GM23338 (cell line): ENCODE measurements around the gene PUM2. TPM values are rescaled to one million over a fixed set of nuclear protein-coding genes. Genes with fewer than 3 reads are reported as not detected.

ENCODE experiments used
- ATAC-seq: fragments of 200-7000 bp; cut with Tn5 transposase; 3 replicates; pipeline ENCODE4 v1.9.1; 2020
- DNase-seq: peaks from one replicate; pipeline ENCODE4 v3.0.0-alpha.2; 2015; ENCODE audit warnings: low spot score
- H2AFZ ChIP-seq: fragments of 200-600 bp; sonication (generic); 2 replicates; pipeline ENCODE4 v1.8.0; 2016; ENCODE audit warnings: antibody characterized with exemption, mild to moderate bottlenecking, moderate library complexity
- H3F3A ChIP-seq: fragments of 200-600 bp; sonication (generic); replicated peaks from 2 replicates; pipeline ENCODE4 v1.8.0; 2017; ENCODE audit warnings: antibody characterized with exemption, mixed run types, low read depth
- H3K27ac ChIP-seq: fragments of 200-600 bp; sonication (generic); 2 replicates; pipeline ENCODE4 v1.6.1; 2016; ENCODE audit warnings: low read depth
- H3K27me3 ChIP-seq: fragments of 200-600 bp; sonication (generic); 2 replicates; pipeline ENCODE4 v1.8.0; 2016; ENCODE audit warnings: mild to moderate bottlenecking, mixed run types, moderate library complexity; ENCODE audit not compliant: insufficient read depth
- H3K36me3 ChIP-seq: fragments of 200-600 bp; sonication (generic); 2 replicates; pipeline ENCODE4 v1.8.0; 2016; ENCODE audit warnings: mild to moderate bottlenecking; ENCODE audit not compliant: insufficient read depth
- H3K4me1 ChIP-seq: fragments of 200-600 bp; sonication (generic); 2 replicates; pipeline ENCODE4 v1.8.0; 2016; ENCODE audit warnings: mild to moderate bottlenecking, moderate library complexity; ENCODE audit not compliant: insufficient read depth
- H3K4me2 ChIP-seq: fragments of 200-600 bp; sonication (generic); 2 replicates; pipeline ENCODE4 v1.7.1; 2017; ENCODE audit warnings: mixed run types
- H3K4me3 ChIP-seq: fragments of 200-600 bp; sonication (generic); 2 replicates; pipeline ENCODE4 v1.6.1; 2016; ENCODE audit warnings: mixed run types
- H3K79me2 ChIP-seq: fragments of 200-600 bp; sonication (generic); replicated peaks from 2 replicates; pipeline ENCODE4 v1.8.0; 2017; ENCODE audit warnings: mild to moderate bottlenecking; ENCODE audit not compliant: insufficient read depth
- H3K9me2 ChIP-seq: fragments of 200-600 bp; sonication (generic); 2 replicates; pipeline ENCODE4 v1.8.0; 2017; ENCODE audit not compliant: insufficient read depth
- H4K20me1 ChIP-seq: fragments of 200-600 bp; sonication (generic); replicated peaks from 2 replicates; pipeline ENCODE4 v1.8.0; 2017; ENCODE audit warnings: mild to moderate bottlenecking; ENCODE audit not compliant: insufficient read depth
- H3K27ac Mint-ChIP-seq: 2 replicates; pipeline ENCODE4 v1.8.0; 2020; ENCODE audit warnings: inconsistent platforms, mild to moderate bottlenecking, moderate library complexity, mixed read lengths
- H3K27me3 Mint-ChIP-seq: 3 replicates; pipeline ENCODE4 v1.8.0; 2022; ENCODE audit warnings: low read depth, mild to moderate bottlenecking, moderate library complexity, mixed read lengths, inconsistent platforms; ENCODE audit not compliant: insufficient read depth, poor library complexity
- H3K36me3 Mint-ChIP-seq: 3 replicates; pipeline ENCODE4 v1.8.0; 2021; ENCODE audit warnings: low read depth, mild to moderate bottlenecking, inconsistent platforms, moderate library complexity, mixed read lengths
- H3K4me1 Mint-ChIP-seq: 3 replicates; pipeline ENCODE4 v1.8.0; 2020; ENCODE audit warnings: mild to moderate bottlenecking, inconsistent platforms, mixed read lengths
- H3K4me3 Mint-ChIP-seq: 3 replicates; pipeline ENCODE4 v1.8.0; 2021; ENCODE audit warnings: moderate library complexity, mild to moderate bottlenecking, inconsistent platforms, mixed read lengths
- H3K9me3 Mint-ChIP-seq: 3 replicates; pipeline ENCODE4 v1.8.0; 2020; ENCODE audit warnings: moderate library complexity, mild to moderate bottlenecking, inconsistent platforms, mixed read lengths
- CREB1 ChIP-seq: fragments of 250-450 bp; sonication (Bioruptor Pico); IDR thresholded peaks from 2 replicates; pipeline ENCODE4 v1.5.0; 2020; ENCODE audit warnings: low read depth, mild to moderate bottlenecking, moderate library complexity
- ETS1 ChIP-seq: IDR thresholded peaks from 2 replicates; pipeline ENCODE4 v1.6.1; 2016; ENCODE audit warnings: antibody characterized with exemption
- EZH2 ChIP-seq: fragments of 200-600 bp; sonication (generic); IDR thresholded peaks from one replicate; pipeline ENCODE4 v1.8.0; 2017; ENCODE audit warnings: antibody characterized with exemption, mild to moderate bottlenecking, low read depth; ENCODE audit not compliant: unreplicated experiment
- EZH2phosphoT487 ChIP-seq: fragments of 200-600 bp; sonication (generic); IDR thresholded peaks from one replicate; pipeline ENCODE4 v1.8.1; 2018; ENCODE audit warnings: antibody characterized with exemption; ENCODE audit not compliant: unreplicated experiment
- JUNB ChIP-seq: IDR thresholded peaks from one replicate; pipeline ENCODE4 v1.6.1; 2016; ENCODE audit warnings: antibody characterized with exemption; ENCODE audit not compliant: unreplicated experiment
- NANOG ChIP-seq: IDR thresholded peaks from 2 replicates; pipeline ENCODE4 v1.6.1; 2016; ENCODE audit warnings: antibody characterized with exemption, borderline replicate concordance
- POLR2AphosphoS5 ChIP-seq: IDR thresholded peaks from 2 replicates; pipeline ENCODE4 v1.6.1; 2016; ENCODE audit warnings: antibody characterized with exemption, low read depth
- STAT1 ChIP-seq: IDR thresholded peaks from one replicate; pipeline ENCODE4 v1.6.1; 2016; ENCODE audit warnings: antibody characterized with exemption; ENCODE audit not compliant: unreplicated experiment
- ZNF114 ChIP-seq: fragments of 250-450 bp; sonication (Bioruptor Pico); IDR thresholded peaks from 2 replicates; pipeline ENCODE4 v1.5.0; 2020; ENCODE audit warnings: mild to moderate bottlenecking, moderate library complexity
- ZNF331 ChIP-seq: fragments of 250-450 bp; sonication (Bioruptor Pico); IDR thresholded peaks from 2 replicates; pipeline ENCODE4 v1.5.0; 2020; ENCODE audit warnings: low read depth, mild to moderate bottlenecking, moderate library complexity
- polyA plus RNA-seq: library from polyadenylated mRNA; unstranded; fragments of >200 nt; fragmentation: Nextera tagmentation; extraction: Ambion mirVana; gene quantifications from 2 replicates; pipeline ENCODE4 v1.2.1, GENCODE V29; 2016
- total RNA-seq: library from RNA; depleted of rRNA; stranded (reverse); fragments of >200 nt; shearing (Covaris generic); gene quantifications from 2 replicates; pipeline ENCODE4 v1.2.3, GENCODE V29; 2014
- TF ChIP-seq, protein P1 (sequence below): fragments of 250-450 bp; sonication (Bioruptor Pico); IDR thresholded peaks from 2 replicates; pipeline ENCODE4 v1.5.0; 2020; ENCODE audit warnings: mild to moderate bottlenecking, moderate library complexity
- TF ChIP-seq, protein P2 (sequence below), 2 experiments: fragments of 200-600 bp in 1 of 2; sonication (generic) in 1 of 2; conservative IDR thresholded peaks; 2 replicates each; pipeline versions ENCODE4 v1.5.1 to v1.6.1; 2016 to 2017; ENCODE audit warnings: antibody characterized with exemption in 2 of 2, low read depth in 2 of 2, mild to moderate bottlenecking in 2 of 2, moderate library complexity in 1 of 2
- TF ChIP-seq, protein P3 (sequence below): IDR thresholded peaks from one replicate; pipeline ENCODE4 v1.6.1; 2018; ENCODE audit warnings: antibody characterized with exemption; ENCODE audit not compliant: unreplicated experiment

Gene PUM2
- total and polyA plus RNA-seq, 2 experiments from 2014 or later, result 29.9 to 94.1 TPM

- Mint-ChIP-seq H3K4me1 (peaks cover 6% of the 10 kb centered on the region; the same call in 2 of the 3 replicates), H3K27me3 (peaks cover 5% of the 10 kb centered on the region), H3K27ac (no peak overlapping the region), H3K4me3 (no peak overlapping the region), H3K36me3 (peaks cover 6% of the 10 kb centered on the region; the same call in 1 of the 3 replicates), H3K9me3 (peaks cover 23% of the 10 kb centered on the region)
- no peak overlapping the region for H3K4me2 ChIP-seq
- no peaks in the 10 kb centered on the region for H3K27me3 ChIP-seq
- H3K79me2 ChIP-seq, result no peaks in the 10 kb centered on the region
- H4K20me1 ChIP-seq, result no peaks in the 10 kb centered on the region
- TF ChIP-seq NANOG, result no peak
- TF ChIP-seq, protein P1, sequence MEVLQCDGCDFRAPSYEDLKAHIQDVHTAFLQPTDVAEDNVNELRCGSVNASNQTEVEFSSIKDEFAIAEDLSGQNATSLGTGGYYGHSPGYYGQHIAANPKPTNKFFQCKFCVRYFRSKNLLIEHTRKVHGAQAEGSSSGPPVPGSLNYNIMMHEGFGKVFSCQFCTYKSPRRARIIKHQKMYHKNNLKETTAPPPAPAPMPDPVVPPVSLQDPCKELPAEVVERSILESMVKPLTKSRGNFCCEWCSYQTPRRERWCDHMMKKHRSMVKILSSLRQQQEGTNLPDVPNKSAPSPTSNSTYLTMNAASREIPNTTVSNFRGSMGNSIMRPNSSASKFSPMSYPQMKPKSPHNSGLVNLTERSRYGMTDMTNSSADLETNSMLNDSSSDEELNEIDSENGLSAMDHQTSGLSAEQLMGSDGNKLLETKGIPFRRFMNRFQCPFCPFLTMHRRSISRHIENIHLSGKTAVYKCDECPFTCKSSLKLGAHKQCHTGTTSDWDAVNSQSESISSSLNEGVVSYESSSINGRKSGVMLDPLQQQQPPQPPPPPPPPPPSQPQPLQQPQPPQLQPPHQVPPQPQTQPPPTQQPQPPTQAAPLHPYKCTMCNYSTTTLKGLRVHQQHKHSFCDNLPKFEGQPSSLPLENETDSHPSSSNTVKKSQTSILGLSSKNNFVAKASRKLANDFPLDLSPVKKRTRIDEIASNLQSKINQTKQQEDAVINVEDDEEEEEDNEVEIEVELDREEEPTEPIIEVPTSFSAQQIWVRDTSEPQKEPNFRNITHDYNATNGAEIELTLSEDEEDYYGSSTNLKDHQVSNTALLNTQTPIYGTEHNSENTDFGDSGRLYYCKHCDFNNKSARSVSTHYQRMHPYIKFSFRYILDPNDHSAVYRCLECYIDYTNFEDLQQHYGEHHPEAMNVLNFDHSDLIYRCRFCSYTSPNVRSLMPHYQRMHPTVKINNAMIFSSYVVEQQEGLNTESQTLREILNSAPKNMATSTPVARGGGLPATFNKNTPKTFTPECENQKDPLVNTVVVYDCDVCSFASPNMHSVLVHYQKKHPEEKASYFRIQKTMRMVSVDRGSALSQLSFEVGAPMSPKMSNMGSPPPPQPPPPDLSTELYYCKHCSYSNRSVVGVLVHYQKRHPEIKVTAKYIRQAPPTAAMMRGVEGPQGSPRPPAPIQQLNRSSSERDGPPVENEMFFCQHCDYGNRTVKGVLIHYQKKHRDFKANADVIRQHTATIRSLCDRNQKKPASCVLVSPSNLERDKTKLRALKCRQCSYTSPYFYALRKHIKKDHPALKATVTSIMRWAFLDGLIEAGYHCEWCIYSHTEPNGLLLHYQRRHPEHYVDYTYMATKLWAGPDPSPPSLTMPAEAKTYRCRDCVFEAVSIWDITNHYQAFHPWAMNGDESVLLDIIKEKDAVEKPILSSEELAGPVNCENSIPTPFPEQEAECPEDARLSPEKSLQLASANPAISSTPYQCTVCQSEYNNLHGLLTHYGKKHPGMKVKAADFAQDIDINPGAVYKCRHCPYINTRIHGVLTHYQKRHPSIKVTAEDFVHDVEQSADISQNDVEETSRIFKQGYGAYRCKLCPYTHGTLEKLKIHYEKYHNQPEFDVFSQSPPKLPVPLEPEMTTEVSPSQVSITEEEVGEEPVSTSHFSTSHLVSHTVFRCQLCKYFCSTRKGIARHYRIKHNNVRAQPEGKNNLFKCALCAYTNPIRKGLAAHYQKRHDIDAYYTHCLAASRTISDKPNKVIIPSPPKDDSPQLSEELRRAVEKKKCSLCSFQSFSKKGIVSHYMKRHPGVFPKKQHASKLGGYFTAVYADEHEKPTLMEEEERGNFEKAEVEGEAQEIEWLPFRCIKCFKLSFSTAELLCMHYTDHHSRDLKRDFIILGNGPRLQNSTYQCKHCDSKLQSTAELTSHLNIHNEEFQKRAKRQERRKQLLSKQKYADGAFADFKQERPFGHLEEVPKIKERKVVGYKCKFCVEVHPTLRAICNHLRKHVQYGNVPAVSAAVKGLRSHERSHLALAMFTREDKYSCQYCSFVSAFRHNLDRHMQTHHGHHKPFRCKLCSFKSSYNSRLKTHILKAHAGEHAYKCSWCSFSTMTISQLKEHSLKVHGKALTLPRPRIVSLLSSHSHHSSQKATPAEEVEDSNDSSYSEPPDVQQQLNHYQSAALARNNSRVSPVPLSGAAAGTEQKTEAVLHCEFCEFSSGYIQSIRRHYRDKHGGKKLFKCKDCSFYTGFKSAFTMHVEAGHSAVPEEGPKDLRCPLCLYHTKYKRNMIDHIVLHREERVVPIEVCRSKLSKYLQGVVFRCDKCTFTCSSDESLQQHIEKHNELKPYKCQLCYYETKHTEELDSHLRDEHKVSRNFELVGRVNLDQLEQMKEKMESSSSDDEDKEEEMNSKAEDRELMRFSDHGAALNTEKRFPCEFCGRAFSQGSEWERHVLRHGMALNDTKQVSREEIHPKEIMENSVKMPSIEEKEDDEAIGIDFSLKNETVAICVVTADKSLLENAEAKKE (CRISPR knock-in tag), result no peak
- no peak for TF ChIP-seq ZNF331 (CRISPR knock-in tag)
- TF ChIP-seq ZNF114 (CRISPR knock-in tag), result no peak
- no peak for TF ChIP-seq JUNB
- TF ChIP-seq, protein P2, sequence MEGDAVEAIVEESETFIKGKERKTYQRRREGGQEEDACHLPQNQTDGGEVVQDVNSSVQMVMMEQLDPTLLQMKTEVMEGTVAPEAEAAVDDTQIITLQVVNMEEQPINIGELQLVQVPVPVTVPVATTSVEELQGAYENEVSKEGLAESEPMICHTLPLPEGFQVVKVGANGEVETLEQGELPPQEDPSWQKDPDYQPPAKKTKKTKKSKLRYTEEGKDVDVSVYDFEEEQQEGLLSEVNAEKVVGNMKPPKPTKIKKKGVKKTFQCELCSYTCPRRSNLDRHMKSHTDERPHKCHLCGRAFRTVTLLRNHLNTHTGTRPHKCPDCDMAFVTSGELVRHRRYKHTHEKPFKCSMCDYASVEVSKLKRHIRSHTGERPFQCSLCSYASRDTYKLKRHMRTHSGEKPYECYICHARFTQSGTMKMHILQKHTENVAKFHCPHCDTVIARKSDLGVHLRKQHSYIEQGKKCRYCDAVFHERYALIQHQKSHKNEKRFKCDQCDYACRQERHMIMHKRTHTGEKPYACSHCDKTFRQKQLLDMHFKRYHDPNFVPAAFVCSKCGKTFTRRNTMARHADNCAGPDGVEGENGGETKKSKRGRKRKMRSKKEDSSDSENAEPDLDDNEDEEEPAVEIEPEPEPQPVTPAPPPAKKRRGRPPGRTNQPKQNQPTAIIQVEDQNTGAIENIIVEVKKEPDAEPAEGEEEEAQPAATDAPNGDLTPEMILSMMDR (conservative IDR thresholded peaks at IDR 0.05; ENCODE audit: low read depth in 2 of 2), result no peak
- TF ChIP-seq EZH2phosphoT487, result no peak
- no peak for TF ChIP-seq CREB1 (CRISPR knock-in tag)
- TF ChIP-seq EZH2, result no peak
- TF ChIP-seq STAT1, result no peak
- TF ChIP-seq, protein P3, sequence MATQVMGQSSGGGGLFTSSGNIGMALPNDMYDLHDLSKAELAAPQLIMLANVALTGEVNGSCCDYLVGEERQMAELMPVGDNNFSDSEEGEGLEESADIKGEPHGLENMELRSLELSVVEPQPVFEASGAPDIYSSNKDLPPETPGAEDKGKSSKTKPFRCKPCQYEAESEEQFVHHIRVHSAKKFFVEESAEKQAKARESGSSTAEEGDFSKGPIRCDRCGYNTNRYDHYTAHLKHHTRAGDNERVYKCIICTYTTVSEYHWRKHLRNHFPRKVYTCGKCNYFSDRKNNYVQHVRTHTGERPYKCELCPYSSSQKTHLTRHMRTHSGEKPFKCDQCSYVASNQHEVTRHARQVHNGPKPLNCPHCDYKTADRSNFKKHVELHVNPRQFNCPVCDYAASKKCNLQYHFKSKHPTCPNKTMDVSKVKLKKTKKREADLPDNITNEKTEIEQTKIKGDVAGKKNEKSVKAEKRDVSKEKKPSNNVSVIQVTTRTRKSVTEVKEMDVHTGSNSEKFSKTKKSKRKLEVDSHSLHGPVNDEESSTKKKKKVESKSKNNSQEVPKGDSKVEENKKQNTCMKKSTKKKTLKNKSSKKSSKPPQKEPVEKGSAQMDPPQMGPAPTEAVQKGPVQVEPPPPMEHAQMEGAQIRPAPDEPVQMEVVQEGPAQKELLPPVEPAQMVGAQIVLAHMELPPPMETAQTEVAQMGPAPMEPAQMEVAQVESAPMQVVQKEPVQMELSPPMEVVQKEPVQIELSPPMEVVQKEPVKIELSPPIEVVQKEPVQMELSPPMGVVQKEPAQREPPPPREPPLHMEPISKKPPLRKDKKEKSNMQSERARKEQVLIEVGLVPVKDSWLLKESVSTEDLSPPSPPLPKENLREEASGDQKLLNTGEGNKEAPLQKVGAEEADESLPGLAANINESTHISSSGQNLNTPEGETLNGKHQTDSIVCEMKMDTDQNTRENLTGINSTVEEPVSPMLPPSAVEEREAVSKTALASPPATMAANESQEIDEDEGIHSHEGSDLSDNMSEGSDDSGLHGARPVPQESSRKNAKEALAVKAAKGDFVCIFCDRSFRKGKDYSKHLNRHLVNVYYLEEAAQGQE, result no peak
- TF ChIP-seq POLR2AphosphoS5, result no peak
- no peak for TF ChIP-seq ETS1
- no peak overlapping the region for H3K4me3 ChIP-seq
- H3K27ac ChIP-seq, result no peak overlapping the region
- no peak overlapping the region for H2AFZ ChIP-seq
- no peaks in the 10 kb centered on the region for H3K9me2 ChIP-seq
- DNase-seq, result no peak
- no peak for ATAC-seq
- H3F3A ChIP-seq, result no peaks in the 10 kb centered on the region
- no peaks in the 10 kb centered on the region for H3K4me1 ChIP-seq
- H3K36me3 ChIP-seq, result no peaks in the 10 kb centered on the region
Observed at GRCh38 chr2:20369366-20369765, 18.7 kb upstream of the PUM2 start.
